ENCODE measurements around the gene LRSAM1. TPM values are rescaled to one million over a fixed set of nuclear protein-coding genes. Genes with fewer than 3 reads are reported as not detected.

The LRSAM1 gene
- total and polyA plus RNA-seq, 9 of the 15 experiments (the other 6 are each of a cell fraction or from before 2014, with no cell fraction given), result 0.07 to 16.2 (median 4.7) TPM

GRCh38 chr9:127529671-127530070, 78.4 kb downstream of the LRSAM1 start:
- H3K36me3 ChIP-seq (ENCODE audit: control insufficient read depth, insufficient read depth, low read length), result peaks cover 52% of the 10 kb centered on the region
- H3K79me2 ChIP-seq (ENCODE audit: control insufficient read depth, insufficient read depth, low read length), result no peaks in the 10 kb centered on the region; the same call in 2 of the 3 replicates
- BruUV-seq (replicated peaks), result no TSS peak
- H4K20me1 ChIP-seq (replicated peaks; ENCODE audit: control insufficient read depth, insufficient read depth, low read length), result no peaks in the 10 kb centered on the region
- H3K4me3 ChIP-seq, result no peak overlapping the region
- WGBS (ENCODE audit: insufficient coverage, low coverage, missing lambda C conversion rate), result 86% methylated on average over 4 of the region's 4 CpGs
- ATAC-seq, result no peak
- H3K4me2 ChIP-seq (ENCODE audit: insufficient read depth, low read length), result no peak overlapping the region
- no peak for FAIRE-seq
- in situ Hi-C loops (cut with MboI), result no loop called here
- H3K9me1 ChIP-seq (ENCODE audit: control insufficient read depth, insufficient read depth, low read length), result no peaks in the 10 kb centered on the region
- CTCF ChIA-PET (ENCODE audit: low intra/inter-chr PET ratio), result no interaction called here
- POLR2A ChIA-PET, result no interaction called here
- peaks cover 0 to 14% of the 10 kb centered on the region in 2 experiments; a peak in 1 of 5 replicates for H3K4me1 ChIP-seq (replicated peaks in 1 of 2; ENCODE audit: control insufficient read depth in 2 of 2, insufficient read depth in 2 of 2, low read length in 2 of 2)
- no peak overlapping the region for H3K9ac ChIP-seq (ENCODE audit: insufficient read depth in 1 of 2, low read depth in 2 of 2, low read length in 2 of 2)
- H2AFZ ChIP-seq (ENCODE audit: low read depth, low read length), result no peak overlapping the region
- DNase-seq (ENCODE audit: extremely low read depth in 1 of 4, low spot score in 3 of 4), result no peak
- H3K27me3 ChIP-seq (ENCODE audit: control insufficient read depth in 2 of 2, insufficient read depth in 2 of 2, low read length in 2 of 2), result no peaks in the 10 kb centered on the region
- peaks cover 19% of the 10 kb centered on the region for H3K9me3 ChIP-seq (replicated peaks; ENCODE audit: control insufficient read depth, insufficient read depth, low read depth, low read length)
- H3K27ac ChIP-seq (ENCODE audit: extremely low read depth, low read depth, low read length), result no peak overlapping the region
- intact Hi-C loops (cut with micrococcal nuclease), result no loop called here
- TF ChIP-seq MTF1 (CRISPR knock-in tag; IDR thresholded peaks at IDR 0.05; ENCODE audit: borderline replicate concordance), result no peak
- no peak for TF ChIP-seq GATAD2B (IDR thresholded peaks at IDR 0.05; ENCODE audit: borderline replicate concordance)
- TF ChIP-seq ZNF785 (CRISPR knock-in tag; IDR thresholded peaks at IDR 0.05), result no peak
- TF ChIP-seq RCOR1 (IDR thresholded peaks at IDR 0.05; ENCODE audit: borderline replicate concordance in 1 of 2, low read depth in 2 of 2, low read length in 2 of 2), result no peak
- no peak for TF ChIP-seq E2F6 (IDR thresholded peaks at IDR 0.05; ENCODE audit: borderline replicate concordance in 1 of 2, extremely low read depth in 1 of 2, insufficient read depth in 1 of 2, insufficient read length in 1 of 2, low read depth in 1 of 2, low read length in 1 of 2, poor library complexity in 1 of 2, severe bottlenecking in 1 of 2)
- TF ChIP-seq RNF2 (IDR thresholded peaks at IDR 0.05), result no peak
- TF ChIP-seq SMARCA5 (IDR thresholded peaks at IDR 0.05), result no peak
- TF ChIP-seq BRD9 (IDR thresholded peaks at IDR 0.05; ENCODE audit: low read depth, partially characterized antibody), result no peak
- no peak for TF ChIP-seq LARP7 (IDR thresholded peaks at IDR 0.05)

Data from K562 (cell line).